Thoracic aorta (tissue), 2 donors: ENCODE measurements around the gene NKTR. TPM values are rescaled to one million over a fixed set of nuclear protein-coding genes. Genes with fewer than 3 reads are reported as not detected.
"Not testable (repeated sequence)": the region's sequence is repeated elsewhere in the genome, so short reads cannot be mapped to it uniquely, and the experiment has no call there.

ENCODE experiments used
- ATAC-seq: fragments of 150-250 bp; one replicate; pipeline ENCODE4 v1.8.0; 2017; ENCODE audit warnings: low read depth; ENCODE audit not compliant: insufficient number of reproducible peaks, low FRiP score
- DNase-seq: peaks from one replicate; pipeline ENCODE4 v3.0.0-alpha.2; 2020; ENCODE audit warnings: low spot score
- H3K27ac ChIP-seq, 2 donors: fragments of 200-600 bp; sonication (generic); 1 replicate in 1 of 2; 2 replicates in 1 of 2; pipeline ENCODE4 v1.5.1; 2016; ENCODE audit warnings: mild to moderate bottlenecking in 2 of 2, moderate library complexity in 2 of 2
- H3K27me3 ChIP-seq: fragments of 200-600 bp; sonication (generic); replicated peaks from 2 replicates; pipeline ENCODE4 v1.6.0; 2016; ENCODE audit warnings: mild to moderate bottlenecking; ENCODE audit not compliant: insufficient read depth
- H3K36me3 ChIP-seq: fragments of 200-600 bp; sonication (generic); one replicate; pipeline ENCODE4 v1.5.1; 2016
- H3K4me1 ChIP-seq, 2 donors: fragments of 200-600 bp; sonication (generic); 1 replicate in 1 of 2; 2 replicates in 1 of 2; pipeline versions ENCODE4 v1.5.1 to v1.6.0; 2016; ENCODE audit warnings: low read depth in 2 of 2, mild to moderate bottlenecking in 1 of 2; ENCODE audit not compliant: control insufficient read depth in 1 of 2
- H3K4me3 ChIP-seq: fragments of 200-600 bp; sonication (generic); 2 replicates; pipeline ENCODE4 v1.5.1; 2016; ENCODE audit warnings: mild to moderate bottlenecking
- H3K9me3 ChIP-seq: fragments of 200-600 bp; sonication (generic); 2 replicates; pipeline ENCODE4 v1.5.1; 2016
- CTCF ChIP-seq: fragments of 200-600 bp; sonication (generic); IDR thresholded peaks from one replicate; pipeline ENCODE4 v1.5.1; 2019; ENCODE audit warnings: antibody characterized with exemption
- total RNA-seq, 2 donors: library from RNA; depleted of rRNA; stranded (reverse); fragments of >200 nt; gene quantifications; one replicate each; pipeline versions ENCODE4 v1.1.0 to v1.2.3, GENCODE V29; 2016

Gene NKTR
- 100 to 1,000 TPM; 159 to 210 TPM for total RNA-seq

DNA sequence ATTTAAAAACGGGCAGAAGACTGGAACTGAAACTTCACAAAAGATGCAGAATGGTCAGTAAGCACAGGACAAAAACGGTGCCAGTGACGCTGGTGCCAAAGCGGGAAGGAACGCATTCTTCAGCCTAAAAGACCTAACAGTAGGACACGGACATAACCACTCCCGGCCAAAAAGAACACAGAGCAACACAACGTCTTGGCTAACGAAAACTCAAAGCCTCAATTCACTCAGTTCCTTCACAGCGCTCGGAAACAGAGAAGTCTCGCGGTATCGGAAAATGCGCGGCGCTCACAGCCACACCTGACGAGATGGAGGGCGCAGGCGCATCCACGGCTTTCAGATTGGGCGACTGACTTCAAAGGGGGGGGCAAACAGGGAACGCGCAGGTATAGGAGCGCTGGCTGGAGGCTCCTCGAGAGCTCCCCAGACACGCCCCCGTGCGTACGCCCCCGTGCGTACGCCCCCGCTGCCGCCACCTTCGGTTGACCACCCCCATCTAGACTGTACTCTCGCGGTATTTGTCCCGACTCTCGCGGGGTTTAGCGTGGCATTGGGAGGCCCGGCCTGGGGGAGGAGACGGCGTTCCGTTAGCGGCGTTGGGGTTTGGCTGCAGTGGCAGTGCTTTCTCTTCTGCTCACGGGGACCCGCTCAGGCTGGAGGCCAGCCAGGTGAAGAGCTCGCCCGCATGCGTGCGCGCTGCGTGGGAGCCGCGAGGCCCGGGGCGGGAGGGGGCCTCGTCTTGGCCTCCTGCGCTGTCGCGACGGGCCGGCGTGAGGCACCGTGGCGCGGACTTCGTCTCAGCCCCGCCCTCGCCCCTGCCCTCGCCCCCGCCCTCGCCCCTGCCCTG, at the start of gene NKTR:
Gene NKTR, plus strand, starts transcription at position 576 of the 847 bp plus-strand sequence. CDS start 321 bp downstream, outside the sequence.
- H3K4me3 ChIP-seq = peak within 1 kb of the TSS; percentile 96
- H3K27ac ChIP-seq = peak within 1 kb of the TSS; percentile 89 to 92
- no peaks in the 10 kb centered on the region for H3K9me3 ChIP-seq
- no peak for TF ChIP-seq CTCF
- ATAC-seq (peak; percentile 88), DNase-seq (peak; percentile 95)
- peaks cover 15 to 20% of the 10 kb centered on the region in 2 donors for H3K4me1 ChIP-seq
- H3K36me3 ChIP-seq = no peaks in the 10 kb centered on the region
- H3K27me3 ChIP-seq = no peaks in the 10 kb centered on the region

DNA sequence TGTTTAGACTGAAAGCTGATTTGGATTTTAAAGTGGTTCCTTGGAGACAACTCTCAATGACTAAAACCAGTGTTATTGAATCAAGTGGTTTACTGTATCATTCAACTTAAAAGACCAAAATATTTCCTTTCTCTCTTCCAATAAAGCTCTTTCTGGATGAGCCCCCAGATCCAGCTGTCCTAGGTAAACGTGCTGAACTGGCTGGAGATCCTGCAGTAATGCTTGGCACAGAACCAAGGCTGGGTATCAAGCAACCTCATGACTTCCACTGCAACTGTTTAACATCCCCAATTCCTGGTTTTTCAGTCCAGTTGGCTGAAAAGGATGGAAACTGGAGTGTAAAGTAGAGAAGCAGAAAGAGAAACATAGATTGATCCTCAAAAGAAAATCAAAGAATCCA, 47.7 kb upstream of the NKTR start:
- Histone ChIP-seq H3K4me1 (peaks cover 6 to 11% of the 10 kb centered on the region in 2 donors), H3K9me3 (no peaks in the 10 kb centered on the region), H3K4me3 (no peak overlapping the region), H3K36me3 (peaks cover 27% of the 10 kb centered on the region), H3K27me3 (no peaks in the 10 kb centered on the region), H3K27ac (no peak overlapping the region)
- ATAC-seq (no peak), DNase-seq (no peak)
- no peak for TF ChIP-seq CTCF

GRCh38 chr3:42556089-42556632, 44.3 kb upstream of the NKTR start:
- ATAC-seq = no peak
- no peak overlapping the region for H3K27ac ChIP-seq
- no peaks in the 10 kb centered on the region for H3K27me3 ChIP-seq
- TF ChIP-seq CTCF = no peak
- peaks cover 5 to 9% of the 10 kb centered on the region in 2 donors for H3K4me1 ChIP-seq
- no peak overlapping the region for H3K4me3 ChIP-seq
- no peak for DNase-seq
- H3K9me3 ChIP-seq = no peaks in the 10 kb centered on the region
- peaks cover 35% of the 10 kb centered on the region for H3K36me3 ChIP-seq

DNA sequence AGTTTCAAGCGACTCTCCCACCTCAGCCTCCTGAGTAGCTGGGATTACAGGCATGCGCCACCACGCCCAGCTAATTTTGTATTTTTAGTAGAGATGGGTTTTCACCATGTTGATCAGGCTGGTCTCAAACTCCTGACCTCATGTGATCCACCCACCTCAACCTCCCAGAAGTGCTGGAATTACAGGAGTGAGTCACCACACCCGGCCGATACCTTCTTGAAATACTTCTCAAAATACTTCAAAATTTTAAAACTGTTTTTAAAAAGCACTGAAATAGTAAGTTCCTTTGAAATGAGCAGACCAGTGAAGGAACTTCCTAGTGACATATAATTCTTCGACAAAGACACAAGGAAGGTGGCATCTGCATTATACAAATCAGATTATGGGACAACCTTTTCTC, 43.7 kb upstream of the NKTR start:
- H3K27me3 ChIP-seq, ATAC-seq, DNase-seq, H3K27ac ChIP-seq, H3K4me3 ChIP-seq, H3K9me3 ChIP-seq, H3K4me1 ChIP-seq: not testable (repeated sequence)
- H3K36me3 ChIP-seq = peaks cover 35% of the 10 kb centered on the region

GRCh38 chr3:42557854-42558253, 42.6 kb upstream of the NKTR start:
- TF ChIP-seq CTCF = no peak
- DNase-seq = no peak
- H3K27ac ChIP-seq = no peak overlapping the region
- ATAC-seq = no peak
- peaks cover 37% of the 10 kb centered on the region for H3K36me3 ChIP-seq
- H3K4me1 ChIP-seq = no peaks in the 10 kb centered on the region
- H3K27me3 ChIP-seq = no peaks in the 10 kb centered on the region
- H3K9me3 ChIP-seq = no peaks in the 10 kb centered on the region
- no peak overlapping the region for H3K4me3 ChIP-seq
